ENCODE measurements around the gene S100B. TPM values are rescaled to one million over a fixed set of nuclear protein-coding genes. Genes with fewer than 3 reads are reported as not detected.
"Not testable (repeated sequence)": the region's sequence is repeated elsewhere in the genome, so short reads cannot be mapped to it uniquely, and the experiment has no call there.

Gene S100B
- total RNA-seq, 2 donors from 2014 or later: 0.91 to 3.2 TPM

DNA sequence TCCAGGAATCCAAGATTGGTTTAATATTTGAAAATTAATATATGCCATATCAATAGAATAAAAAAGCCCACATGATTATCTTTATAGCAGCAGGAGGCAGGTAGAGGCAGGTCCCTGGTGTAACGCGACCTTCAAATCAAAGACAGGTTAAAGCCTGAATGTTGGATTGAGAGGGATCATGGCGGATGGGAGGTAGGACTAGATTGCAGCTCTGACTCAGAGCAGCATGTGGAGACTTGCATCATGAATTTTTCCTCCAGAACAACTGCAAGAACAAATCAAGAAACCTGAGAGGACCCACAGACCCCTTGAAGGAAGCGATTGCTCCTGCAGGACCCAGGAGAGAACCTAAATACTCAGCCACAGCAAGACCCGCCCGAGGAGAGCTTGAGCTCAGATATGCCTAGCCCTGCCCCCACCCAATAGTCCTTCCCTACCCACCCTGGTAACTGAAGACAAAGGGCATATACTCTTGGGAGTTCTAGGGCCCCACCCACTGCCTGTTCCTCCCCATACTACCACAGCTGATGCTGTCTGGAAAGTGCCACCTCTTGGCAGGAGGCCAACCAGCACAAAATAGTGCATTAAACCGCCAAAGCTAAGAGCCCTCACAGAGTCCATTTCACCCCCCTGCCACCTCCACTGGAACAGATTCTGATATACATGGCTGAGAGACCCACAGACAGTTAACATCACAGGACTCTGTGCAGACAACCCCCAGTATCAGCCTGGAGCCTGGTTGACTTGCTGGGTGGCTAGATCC, 19.5 kb downstream of the S100B start:
- no peak for DNase-seq (ENCODE audit: low spot score)

DNA sequence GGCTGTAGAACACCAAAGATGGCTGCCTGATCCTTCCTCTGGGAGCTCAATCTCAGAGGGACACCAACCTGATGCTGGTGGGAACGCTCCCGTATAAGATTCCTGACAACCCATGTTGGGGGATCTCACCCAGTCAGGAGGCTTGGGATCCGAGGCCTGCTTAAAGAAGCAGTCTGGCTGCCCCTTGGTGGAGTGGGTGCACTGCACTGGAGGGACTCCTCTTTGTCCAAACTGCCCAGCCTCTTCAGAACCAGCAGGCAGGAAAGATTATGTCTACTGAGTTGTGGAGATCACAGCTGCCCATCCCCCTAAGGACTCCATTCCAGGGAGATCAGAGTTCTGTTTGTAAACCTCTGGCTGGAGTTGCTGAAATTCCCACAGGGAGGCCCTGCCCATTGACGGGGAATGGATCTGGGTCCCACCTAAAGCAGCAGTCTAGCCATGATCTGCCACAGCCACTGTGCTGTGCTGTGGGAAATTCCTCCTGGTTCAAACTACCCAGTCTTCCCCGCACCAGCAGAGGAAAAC, 23.0 kb downstream of the S100B start:
- intact Hi-C loops (cut with DNase I): no loop called here
- TF ChIP-seq POLR2A (IDR thresholded peaks at IDR 0.05) (no peak), POLR2AphosphoS5 (IDR thresholded peaks at IDR 0.05) (no peak)
- TF ChIP-seq, protein P1, sequence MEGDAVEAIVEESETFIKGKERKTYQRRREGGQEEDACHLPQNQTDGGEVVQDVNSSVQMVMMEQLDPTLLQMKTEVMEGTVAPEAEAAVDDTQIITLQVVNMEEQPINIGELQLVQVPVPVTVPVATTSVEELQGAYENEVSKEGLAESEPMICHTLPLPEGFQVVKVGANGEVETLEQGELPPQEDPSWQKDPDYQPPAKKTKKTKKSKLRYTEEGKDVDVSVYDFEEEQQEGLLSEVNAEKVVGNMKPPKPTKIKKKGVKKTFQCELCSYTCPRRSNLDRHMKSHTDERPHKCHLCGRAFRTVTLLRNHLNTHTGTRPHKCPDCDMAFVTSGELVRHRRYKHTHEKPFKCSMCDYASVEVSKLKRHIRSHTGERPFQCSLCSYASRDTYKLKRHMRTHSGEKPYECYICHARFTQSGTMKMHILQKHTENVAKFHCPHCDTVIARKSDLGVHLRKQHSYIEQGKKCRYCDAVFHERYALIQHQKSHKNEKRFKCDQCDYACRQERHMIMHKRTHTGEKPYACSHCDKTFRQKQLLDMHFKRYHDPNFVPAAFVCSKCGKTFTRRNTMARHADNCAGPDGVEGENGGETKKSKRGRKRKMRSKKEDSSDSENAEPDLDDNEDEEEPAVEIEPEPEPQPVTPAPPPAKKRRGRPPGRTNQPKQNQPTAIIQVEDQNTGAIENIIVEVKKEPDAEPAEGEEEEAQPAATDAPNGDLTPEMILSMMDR (IDR thresholded peaks at IDR 0.05): no peak
- no peaks in the 10 kb centered on the region for H3K9me3 ChIP-seq
- WGBS: 97% methylated on average over 5 of the region's 5 CpGs
- no peak overlapping the region for H3K4me3 ChIP-seq
- H3K27me3 ChIP-seq (replicated peaks; ENCODE audit: insufficient read depth): no peaks in the 10 kb centered on the region
- no peaks in the 10 kb centered on the region for H3K4me1 ChIP-seq (replicated peaks)
- H3K36me3 ChIP-seq: no peaks in the 10 kb centered on the region
- H3K27ac ChIP-seq: no peak overlapping the region
- DNase-seq (ENCODE audit: low spot score): no peak

More for the DNA sequence above, 19.5 kb downstream of the S100B start:
- Histone ChIP-seq H3K4me3 (no peak overlapping the region), H3K9me3 (no peaks in the 10 kb centered on the region), H3K27me3 (replicated peaks; ENCODE audit: insufficient read depth) (no peaks in the 10 kb centered on the region), H3K4me1 (replicated peaks) (no peaks in the 10 kb centered on the region), H3K27ac (no peak overlapping the region), H3K36me3 (no peaks in the 10 kb centered on the region)
- 77% methylated on average over 7 of the region's 7 CpGs for WGBS
- TF ChIP-seq, protein P1 (IDR thresholded peaks at IDR 0.05): no peak
- TF ChIP-seq POLR2AphosphoS5 (IDR thresholded peaks at IDR 0.05) (no peak), POLR2A (IDR thresholded peaks at IDR 0.05) (no peak)
- intact Hi-C loops (cut with DNase I): no loop called here

DNA sequence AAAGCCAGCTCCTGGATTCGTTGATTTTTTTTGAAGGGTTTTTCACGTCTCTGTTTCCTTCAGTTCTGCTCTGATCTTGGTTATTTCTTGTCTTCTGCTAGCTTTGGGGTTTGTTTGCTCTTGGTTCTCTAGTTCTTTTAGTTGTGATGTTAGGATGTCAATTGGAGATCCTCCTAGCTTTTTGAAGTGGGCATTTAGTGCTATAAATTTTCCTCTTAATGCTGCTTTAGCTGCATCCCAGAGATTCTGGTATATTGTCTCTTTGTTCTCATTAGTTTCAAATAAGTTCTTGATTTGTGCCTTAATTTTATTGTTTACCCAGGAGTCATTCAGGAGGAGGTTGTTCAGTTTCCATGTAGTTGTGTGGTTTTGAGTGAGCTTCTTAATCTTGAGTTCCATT, 25.5 kb downstream of the S100B start:
- 93% methylated on average over 2 of the region's 2 CpGs for WGBS
- H3K27ac ChIP-seq; H3K4me1 ChIP-seq (replicated peaks); H3K36me3 ChIP-seq; H3K4me3 ChIP-seq; intact Hi-C loops (cut with DNase I); H3K27me3 ChIP-seq (replicated peaks; ENCODE audit: insufficient read depth); DNase-seq (ENCODE audit: low spot score); H3K9me3 ChIP-seq: not testable (repeated sequence)

DNA sequence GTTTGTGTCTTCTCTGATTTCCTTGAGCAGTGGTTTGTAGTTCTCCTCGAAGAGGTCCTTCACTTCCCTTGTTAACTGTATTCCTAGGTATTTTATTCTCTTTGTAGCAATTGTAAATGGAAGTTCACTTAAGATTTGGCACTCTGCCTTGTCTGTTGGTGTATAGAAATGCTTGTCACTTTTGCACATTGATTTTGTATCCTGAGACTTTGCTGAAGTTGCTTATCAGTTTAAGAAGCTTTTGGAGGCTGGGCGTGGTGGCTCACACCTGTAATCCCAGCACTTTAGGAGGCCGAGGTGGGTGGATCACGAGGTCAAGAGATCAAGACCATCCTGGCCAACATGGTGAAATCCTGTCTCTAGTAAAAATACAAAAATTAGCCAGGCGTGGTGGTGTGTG, 27.1 kb downstream of the S100B start:
- DNase-seq (ENCODE audit: low spot score); H3K4me3 ChIP-seq; H3K36me3 ChIP-seq; H3K4me1 ChIP-seq (replicated peaks); intact Hi-C loops (cut with DNase I); H3K9me3 ChIP-seq; H3K27me3 ChIP-seq (replicated peaks; ENCODE audit: insufficient read depth); H3K27ac ChIP-seq: not testable (repeated sequence)
- 98% methylated on average over 5 of the region's 5 CpGs for WGBS

DNA sequence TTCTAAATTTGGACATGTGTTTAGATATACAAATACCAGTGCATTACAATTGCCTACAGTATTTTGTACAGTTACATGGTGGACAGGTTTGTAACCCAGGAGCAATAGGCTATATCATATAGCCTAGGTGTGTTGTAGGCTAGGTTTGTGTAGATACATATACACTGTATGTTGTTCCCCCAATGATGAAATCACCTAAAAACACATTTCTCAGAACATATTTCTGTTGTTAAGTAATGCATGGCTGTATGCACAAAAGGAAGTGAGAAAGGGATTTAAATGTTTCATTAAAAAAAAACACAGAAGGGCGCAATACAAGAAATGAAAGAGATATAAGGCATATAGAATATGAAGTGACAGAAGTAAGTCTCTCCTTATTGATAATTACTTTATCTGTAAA, 32.0 kb downstream of the S100B start:
- no peak for DNase-seq (ENCODE audit: low spot score)
- Histone ChIP-seq H3K27me3 (replicated peaks; ENCODE audit: insufficient read depth) (no peaks in the 10 kb centered on the region), H3K9me3 (no peaks in the 10 kb centered on the region), H3K27ac (no peak overlapping the region), H3K4me3 (no peak overlapping the region), H3K4me1 (replicated peaks) (no peaks in the 10 kb centered on the region), H3K36me3 (no peaks in the 10 kb centered on the region)
- intact Hi-C loops (cut with DNase I): no loop called here
- 97% methylated on average over 1 of the region's 1 CpG for WGBS
- TF ChIP-seq, protein P1 (IDR thresholded peaks at IDR 0.05): no peak
- TF ChIP-seq POLR2AphosphoS5 (IDR thresholded peaks at IDR 0.05) (no peak), POLR2A (IDR thresholded peaks at IDR 0.05) (no peak)

DNA sequence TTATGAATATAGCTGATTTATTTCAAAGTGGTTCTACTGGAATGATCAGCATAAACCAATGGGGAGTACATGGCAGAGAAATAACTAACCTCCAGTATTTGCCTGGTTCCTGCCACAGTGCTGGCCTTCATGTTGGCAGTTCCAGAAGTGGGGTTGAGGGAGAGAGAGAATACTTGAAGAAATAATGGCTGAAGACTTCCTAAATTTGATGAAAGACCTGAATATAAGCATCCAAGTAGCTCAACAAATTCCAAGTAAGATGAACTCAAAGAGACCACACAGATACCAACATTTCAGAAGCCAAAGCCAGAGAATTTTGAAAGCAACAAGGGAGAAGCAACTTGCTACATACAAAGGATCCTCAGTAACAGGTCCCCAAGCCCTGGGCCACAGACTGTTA, 34.3 kb downstream of the S100B start:
- Histone ChIP-seq H3K27me3 (replicated peaks; ENCODE audit: insufficient read depth) (no peaks in the 10 kb centered on the region), H3K36me3 (peaks cover 0 to 3% of the 10 kb centered on the region in 2 donors), H3K4me1 (replicated peaks) (no peaks in the 10 kb centered on the region), H3K9me3 (no peaks in the 10 kb centered on the region), H3K27ac (no peak overlapping the region), H3K4me3 (no peak overlapping the region)
- TF ChIP-seq, protein P1 (IDR thresholded peaks at IDR 0.05): no peak
- TF ChIP-seq POLR2A (IDR thresholded peaks at IDR 0.05) (no peak), POLR2AphosphoS5 (IDR thresholded peaks at IDR 0.05) (no peak)
- DNase-seq (ENCODE audit: low spot score): no peak
- intact Hi-C loops (cut with DNase I): no loop called here

Data from prostate gland (tissue), 2 donors.